ENCODE measurements around the gene ZSCAN12. TPM values are rescaled to one million over a fixed set of nuclear protein-coding genes. Genes with fewer than 3 reads are reported as not detected.

ZSCAN12 gene
- total RNA-seq, 2 donors from 2014 or later: 10.5 to 12.8 TPM

GRCh38 chr6:28330041-28330440 is 69.5 kb downstream of the ZSCAN12 start:
- H3K4me3 Mint-ChIP-seq: no peak overlapping the region

More at GRCh38 chr6:28330041-28330440, 69.5 kb downstream of the ZSCAN12 start:
- Histone ChIP-seq H3K9ac (ENCODE audit: extremely low read depth, low read length, poor library complexity, severe bottlenecking) (no peak overlapping the region), H3K4me1 (ENCODE audit: control insufficient read depth, insufficient read depth, low read length) (no peaks in the 10 kb centered on the region), H3K4me3 (ENCODE audit: low read length) (no peak overlapping the region), H3K27me3 (ENCODE audit: control insufficient read depth, insufficient read depth, low read length, poor library complexity, severe bottlenecking) (no peaks in the 10 kb centered on the region), H3K27ac (ENCODE audit: low read depth, low read length) (no peak overlapping the region), H3K36me3 (ENCODE audit: control insufficient read depth, insufficient read depth, low read length) (peaks cover 10% of the 10 kb centered on the region), H3K9me3 (ENCODE audit: control insufficient read depth, low read length) (peaks cover 34% of the 10 kb centered on the region)
- H3K4me1 Mint-ChIP-seq: peaks cover 2% of the 10 kb centered on the region
- H3K27me3 Mint-ChIP-seq (ENCODE audit: insufficient read depth): no peaks in the 10 kb centered on the region
- no peak for DNase-seq
- H3K36me3 Mint-ChIP-seq (ENCODE audit: low read depth): peaks cover 38% of the 10 kb centered on the region
- no CpG with 5 or more reads among the region's 1 CpG for WGBS, 2 experiments (ENCODE audit: insufficient coverage in 1 of 2, insufficient read length in 1 of 2)
- no peak for TF ChIP-seq CTCF (conservative IDR thresholded peaks at IDR 0.05)
- no peak overlapping the region for H3K27ac Mint-ChIP-seq
- H3K9me3 Mint-ChIP-seq: peaks cover 48% of the 10 kb centered on the region

Other genes with a start within 250 kb of the ZSCAN12 start
- 10 to 100 TPM; 23.1 to 32.1 TPM for gene ZSCAN9, start 174.5 kb downstream of the ZSCAN12 start, total RNA-seq
- 1 to 10 TPM; 7.3 to 8.2 TPM for gene ZKSCAN4, start 147.5 kb downstream of the ZSCAN12 start, total RNA-seq
- under 1 TPM in 1 of 2 donors, not detected in 1; 0.42 TPM for gene NKAPL, start 140.4 kb downstream of the ZSCAN12 start, total RNA-seq
- gene ZSCAN26, start 132.6 kb downstream of the ZSCAN12 start, total RNA-seq: 10 to 100 TPM; 10.9 to 18.9 TPM
- gene PGBD1, start 118.2 kb downstream of the ZSCAN12 start, total RNA-seq: 10 to 100 TPM in 1 of 2 donors, 1 to 10 TPM in 1; 8.7 to 10.8 TPM
- 1 to 10 TPM; 1.7 to 4.7 TPM for gene ZSCAN31, start 63.6 kb downstream of the ZSCAN12 start, total RNA-seq
- 10 to 100 TPM; 10.1 to 11.4 TPM for gene ZKSCAN3, start 49.8 kb downstream of the ZSCAN12 start, total RNA-seq
- 1 to 10 TPM; 4.1 to 7.1 TPM for gene ZSCAN23, start 43.7 kb upstream of the ZSCAN12 start, total RNA-seq
- not detected for gene GPX6, start 116.0 kb upstream of the ZSCAN12 start, total RNA-seq
- gene GPX5, start 126.1 kb upstream of the ZSCAN12 start, total RNA-seq: not detected

Measured in endodermal cell (in vitro differentiated cells).